CD4-positive, alpha-beta T cell treated with Interleukin-6 for 4 hours (primary cell): ENCODE results near the gene CCDC182.

Source experiments
- DNase-seq: peaks from one replicate; pipeline ENCODE4 v3.0.0-alpha.2; 2020; ENCODE audit warnings: mixed read lengths

CCDC182 gene

DNA sequence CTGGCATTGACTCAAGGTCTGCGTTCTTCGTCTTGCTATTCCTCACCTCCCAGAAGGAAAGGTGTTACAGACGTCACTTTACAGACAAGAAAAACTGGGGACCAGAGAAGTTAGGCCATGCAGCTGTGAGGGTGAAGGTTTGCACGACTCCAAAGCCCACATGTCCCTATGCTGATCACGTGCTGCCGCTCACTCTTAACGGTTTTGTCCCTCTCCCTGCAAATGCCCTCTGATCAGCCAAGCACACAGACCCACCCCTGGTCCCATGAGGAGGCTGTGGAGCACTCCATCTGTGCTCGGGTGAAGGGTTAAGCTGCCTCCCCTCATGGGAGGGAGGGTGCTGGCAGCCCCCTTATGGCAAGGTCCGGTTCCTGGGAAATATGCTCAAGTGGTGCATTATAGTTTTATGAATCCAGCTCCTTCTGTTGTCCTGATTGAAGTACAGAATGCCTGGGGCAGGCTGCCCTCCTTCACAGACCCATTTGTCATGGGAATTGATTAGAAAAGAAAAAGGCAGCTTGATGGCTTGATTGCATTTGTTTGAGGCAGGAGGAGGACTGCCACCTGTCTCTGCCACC lies 18.8 kb downstream of the CCDC182 start:
- DNase-seq, result no peak

DNA sequence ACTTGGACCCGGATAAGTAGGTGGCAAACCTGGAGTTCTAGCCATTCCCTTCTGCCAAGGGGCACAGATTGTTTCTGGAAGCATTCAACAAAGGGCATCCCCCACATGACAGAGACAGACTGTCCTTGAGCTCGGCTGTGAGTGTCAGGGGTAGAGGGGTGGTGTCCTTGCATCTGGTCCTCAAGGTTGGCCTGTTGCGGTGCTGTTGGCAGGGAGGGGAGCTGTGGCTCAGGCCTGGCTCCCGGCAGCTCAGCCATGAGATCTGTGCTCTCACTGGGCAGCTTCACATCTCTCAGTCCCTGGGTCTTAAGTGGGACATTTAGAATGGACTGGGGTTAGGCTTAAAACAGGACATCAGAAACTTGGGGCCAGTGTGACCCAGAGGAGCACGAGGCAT lies 20.4 kb downstream of the CCDC182 start:
- DNase-seq, result no peak

DNA sequence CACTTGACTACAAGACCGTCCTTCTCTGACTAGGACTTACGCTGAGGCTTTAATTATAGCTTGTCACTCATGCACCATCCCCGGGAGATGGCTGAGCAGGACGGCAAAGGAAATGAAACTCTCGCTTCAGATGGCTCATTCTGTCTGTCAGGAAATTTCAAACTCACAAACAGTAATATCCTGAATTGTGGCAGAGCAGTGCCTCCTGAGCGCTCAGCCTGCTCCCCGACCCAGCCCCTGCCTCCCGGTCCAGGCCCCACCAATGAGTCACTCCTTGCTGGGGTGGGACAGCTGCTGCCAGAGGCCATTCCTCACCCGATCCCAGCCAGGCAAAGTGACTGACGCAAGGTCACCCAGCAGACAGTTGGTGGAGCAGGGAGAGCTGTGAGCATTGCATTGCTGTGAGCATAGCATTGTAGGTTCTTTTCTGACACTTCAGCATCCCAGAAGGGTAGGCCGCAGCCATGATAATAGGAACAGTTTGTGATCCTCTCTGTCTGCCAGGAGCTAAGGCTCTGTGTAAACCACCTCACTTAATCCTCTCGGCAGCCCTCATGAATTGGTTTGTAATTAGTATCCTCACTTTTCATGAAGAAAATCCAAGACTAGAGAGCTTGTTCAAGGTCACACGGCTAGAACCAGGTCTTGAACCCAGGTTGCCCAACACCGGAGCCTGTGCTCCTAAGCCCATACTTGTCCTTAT lies 20.9 kb downstream of the CCDC182 start:
- no peak for DNase-seq

DNA sequence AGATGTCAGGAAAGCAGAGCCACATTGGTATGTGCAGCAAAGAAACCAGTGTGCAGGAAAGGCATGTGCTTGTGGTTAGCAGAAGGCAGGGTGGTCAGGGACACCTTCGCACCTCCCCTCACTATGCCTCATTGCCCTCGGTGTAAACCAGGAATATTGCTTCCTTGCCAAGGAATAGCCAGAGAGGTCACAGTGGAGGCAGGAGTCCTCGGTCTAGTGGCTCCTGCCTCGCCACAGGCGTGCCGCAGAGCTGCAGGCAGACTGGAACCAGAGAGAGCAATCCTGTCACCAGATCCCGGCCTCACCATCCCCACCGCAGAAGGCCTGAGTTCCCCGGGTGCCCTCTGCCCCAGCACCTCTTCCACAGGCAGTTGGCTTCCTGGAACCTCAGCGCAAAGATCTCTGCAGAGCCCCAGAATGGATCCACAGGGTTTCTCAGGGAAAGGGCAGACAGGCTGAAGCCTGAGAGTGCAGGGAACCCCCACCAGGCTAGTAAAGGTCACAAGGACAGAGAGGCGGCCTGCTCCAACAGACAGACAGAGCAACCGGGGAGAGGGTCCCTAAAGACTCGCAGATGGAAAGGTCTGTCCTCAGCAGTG lies 21.6 kb downstream of the CCDC182 start:
- no peak for DNase-seq

DNA sequence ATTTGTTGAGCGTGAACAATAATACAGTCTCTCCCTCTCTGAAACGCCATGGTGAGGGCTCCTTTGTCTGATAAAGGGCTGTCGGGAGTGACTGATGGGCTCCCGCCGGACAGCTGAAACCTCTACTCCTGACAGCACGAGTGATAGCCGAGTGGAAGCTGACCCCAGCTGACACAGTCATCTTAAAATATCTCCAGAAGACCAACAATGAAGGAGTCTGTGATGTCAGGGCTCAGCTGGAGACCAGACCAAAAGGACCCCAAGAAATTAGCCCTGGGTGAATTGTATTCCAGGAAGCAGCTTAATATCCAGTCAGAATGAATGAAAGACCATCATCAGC lies 22.4 kb downstream of the CCDC182 start:
- no peak for DNase-seq

DNA sequence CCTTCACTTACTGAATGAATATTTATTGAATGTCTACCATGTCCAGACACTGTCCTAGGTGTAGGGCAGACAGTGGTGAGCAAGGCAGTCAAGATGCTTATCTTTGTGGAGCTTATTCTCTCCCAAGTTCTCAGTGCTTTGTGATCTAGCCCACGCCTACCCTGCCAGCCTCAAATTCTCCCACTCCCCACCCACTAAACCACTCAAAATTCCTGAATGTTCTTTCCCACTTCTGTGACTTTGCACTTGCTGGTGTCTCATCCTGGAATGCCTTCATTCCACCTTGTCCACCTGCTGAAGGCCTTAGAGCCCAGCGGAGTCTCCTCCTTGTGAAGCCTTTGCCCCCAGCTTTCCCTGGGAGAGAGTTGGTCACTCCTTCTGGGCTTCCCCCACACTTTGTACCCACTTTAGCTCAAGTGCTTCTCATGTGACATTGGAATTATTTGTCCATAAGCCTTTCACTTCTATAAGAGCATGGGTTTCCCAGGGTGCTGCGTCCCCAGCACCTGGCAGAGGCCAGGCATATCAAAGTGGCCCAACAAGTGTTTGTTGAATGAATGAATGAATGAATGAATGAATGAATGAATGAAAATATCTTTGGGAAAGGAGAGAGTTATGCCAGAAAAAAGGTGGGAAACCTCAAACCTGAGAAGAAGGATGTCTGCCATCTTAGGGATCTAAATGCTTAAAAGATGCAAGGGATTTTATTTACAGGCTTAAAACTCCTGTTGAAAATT lies 23.0 kb downstream of the CCDC182 start:
- DNase-seq, result no peak

DNA sequence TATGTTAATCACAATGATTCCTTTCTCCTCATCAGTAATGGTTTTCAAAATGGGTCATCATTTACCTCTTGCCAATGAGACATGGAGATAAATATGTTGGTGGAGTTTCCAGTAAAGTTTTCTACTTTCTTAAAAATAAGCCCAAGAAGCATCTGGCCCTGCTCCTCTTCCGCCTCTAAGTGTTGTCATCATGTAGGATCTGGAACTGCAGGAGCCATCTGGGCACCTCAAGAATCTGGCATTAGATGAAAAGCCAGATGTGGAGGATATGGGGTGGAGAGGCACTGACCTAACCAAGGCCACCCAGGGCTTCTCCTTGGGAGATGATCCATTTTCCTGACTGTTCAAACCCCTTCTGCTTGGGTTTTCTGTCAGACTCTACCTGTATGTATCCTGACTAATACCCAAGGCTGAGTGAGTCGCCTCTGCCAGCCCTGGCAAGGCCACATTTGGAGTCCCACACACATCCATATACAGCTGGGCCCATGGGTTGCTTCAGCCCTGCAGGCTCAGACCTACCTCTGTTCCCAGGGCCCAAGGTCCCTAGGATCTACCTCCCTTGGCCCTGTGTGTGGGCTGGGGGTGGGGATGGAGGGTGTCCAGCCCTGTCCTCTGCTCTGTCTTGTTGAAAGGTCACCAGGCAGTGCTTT lies 24.6 kb downstream of the CCDC182 start:
- no peak for DNase-seq

DNA sequence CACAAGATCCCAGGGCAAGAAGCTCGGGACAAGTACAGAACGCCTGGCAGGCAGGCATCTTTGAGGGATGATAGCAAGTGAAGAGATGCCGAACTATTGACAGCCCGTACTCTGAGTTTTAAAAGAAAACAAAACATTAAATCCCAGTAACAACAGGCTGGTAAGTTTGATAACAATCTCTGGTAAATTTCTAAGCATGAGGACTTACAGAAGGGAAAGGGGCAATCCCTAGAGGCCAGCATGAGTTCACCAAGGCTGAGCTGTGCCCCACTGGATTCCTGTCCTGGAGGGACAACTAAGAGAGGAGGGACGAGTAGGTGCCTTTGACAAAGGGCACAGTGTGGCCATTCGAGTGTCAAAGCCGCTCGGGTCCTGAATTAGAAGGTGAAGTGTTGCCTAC lies 26.2 kb downstream of the CCDC182 start:
- DNase-seq, result no peak

DNA sequence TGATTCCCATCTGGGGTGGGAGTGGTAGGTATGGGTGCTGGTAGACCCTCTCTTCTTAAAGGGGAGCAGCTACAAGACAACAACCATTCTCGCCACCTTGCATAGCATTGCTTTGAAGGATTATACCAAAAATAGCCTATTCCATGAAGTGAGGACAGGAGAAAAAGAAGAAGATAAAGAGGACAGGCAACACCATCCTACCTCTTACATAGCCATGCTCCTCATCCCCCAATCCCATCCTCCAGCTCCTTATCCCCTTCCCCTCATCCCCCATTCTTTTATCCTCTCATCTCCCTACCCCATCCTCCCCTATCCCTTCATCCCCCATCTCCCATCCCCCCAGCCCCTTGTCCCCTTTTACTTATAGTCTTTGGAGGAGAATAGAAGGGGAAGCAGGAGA lies 29.1 kb downstream of the CCDC182 start:
- DNase-seq, result no peak

DNA sequence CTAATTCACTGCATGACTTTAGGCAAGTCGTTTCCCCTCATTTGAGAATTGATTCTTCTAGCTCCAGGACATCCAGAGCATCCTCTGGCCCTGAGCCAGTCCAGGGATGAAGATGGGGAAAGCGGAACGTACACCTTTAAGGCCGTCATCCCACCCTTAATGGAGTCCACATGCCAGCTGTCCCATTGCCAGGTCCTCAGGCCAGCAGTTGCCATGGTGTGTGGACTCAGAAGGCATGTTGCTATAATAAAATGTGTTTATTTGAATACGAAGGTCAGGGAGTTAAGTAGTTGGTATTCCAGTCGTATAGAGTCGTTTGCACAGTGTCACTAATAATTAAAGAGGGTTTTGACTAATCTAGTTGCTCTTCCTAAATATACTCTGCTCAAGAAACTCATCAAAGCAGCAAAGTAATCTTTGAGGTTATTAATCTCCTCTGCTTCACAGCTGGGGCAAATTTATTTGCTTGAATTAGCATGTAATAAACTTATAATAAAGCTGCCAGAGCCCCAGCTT lies 30.4 kb downstream of the CCDC182 start:
- DNase-seq, result no peak

DNA sequence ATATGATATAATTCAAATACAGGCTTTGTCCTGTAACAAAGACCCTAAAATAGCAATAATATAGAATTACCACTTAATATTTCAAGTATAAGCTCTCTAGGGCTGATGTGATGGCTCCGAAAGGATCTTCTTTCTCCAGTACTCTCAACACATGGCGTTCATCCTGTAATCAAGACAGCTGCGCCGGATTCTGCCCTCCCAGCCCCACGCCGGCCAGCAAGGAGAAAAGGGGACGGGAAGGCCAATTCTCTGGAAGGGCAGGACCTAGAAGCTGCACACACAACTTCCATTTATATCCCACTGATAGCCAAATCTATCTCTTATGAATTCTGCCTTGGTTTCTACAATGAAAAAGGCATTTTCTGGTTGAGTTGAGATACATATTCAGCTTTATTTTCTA lies 32.0 kb downstream of the CCDC182 start:
- DNase-seq, result no peak

DNA sequence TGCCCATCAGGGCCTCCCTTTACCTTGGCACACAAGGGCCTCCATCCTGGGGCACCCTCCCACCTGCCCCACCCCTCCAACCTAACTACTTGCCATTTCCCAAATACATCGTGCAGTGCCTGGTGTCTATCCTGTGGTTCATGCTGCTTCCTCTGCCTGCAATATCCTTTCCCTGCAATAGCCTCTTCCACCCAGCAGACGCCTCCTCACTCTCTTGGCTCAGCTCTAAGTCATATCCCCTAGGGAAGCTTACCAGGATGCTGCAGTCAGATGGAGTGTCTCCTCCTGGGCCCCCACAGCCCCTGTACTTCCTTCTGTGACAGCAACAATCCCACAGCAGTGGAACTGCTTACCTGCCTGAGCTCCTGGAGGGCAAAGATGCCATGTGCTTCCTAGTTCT lies 36.7 kb downstream of the CCDC182 start:
- no peak for DNase-seq

DNA sequence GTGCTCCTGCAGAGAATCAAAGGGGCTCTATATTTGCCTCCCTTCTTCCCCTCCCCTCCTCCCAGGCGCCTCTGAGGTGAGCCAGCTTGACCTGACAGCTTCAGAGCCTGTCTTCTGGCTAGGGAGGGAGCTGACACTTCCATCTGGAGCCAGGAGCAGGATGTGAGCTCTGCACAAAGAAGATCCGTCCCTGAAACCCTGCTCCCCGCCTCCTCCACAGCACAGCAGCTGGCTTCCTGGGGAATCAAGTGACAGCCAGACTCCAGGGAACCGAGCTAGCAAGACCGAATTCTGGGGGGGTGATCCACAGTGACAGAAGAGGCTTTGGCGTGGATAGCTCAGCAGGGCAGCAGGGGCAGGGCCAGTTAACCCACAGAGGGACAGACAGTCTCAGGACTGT lies 37.2 kb downstream of the CCDC182 start:
- DNase-seq, result no peak

DNA sequence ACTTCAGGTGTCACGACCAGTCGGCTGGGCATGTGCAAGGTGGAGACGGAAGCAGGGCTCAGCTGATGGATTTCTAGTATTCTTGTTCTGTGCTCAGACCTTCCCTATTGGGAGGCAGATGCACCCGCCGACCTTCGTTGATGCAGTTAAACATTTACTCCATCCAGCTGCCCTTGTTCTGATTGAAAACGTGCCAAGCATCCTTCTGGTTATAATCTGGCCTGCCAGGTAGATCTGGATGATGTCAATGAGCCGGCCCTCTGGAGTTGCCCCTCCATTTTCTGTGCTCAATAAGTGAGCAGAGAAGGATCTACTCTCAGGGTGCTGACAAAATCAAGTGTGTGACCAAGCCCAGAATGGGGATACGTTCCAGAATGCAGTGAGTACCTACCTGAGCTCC lies 38.3 kb downstream of the CCDC182 start:
- no peak for DNase-seq

DNA sequence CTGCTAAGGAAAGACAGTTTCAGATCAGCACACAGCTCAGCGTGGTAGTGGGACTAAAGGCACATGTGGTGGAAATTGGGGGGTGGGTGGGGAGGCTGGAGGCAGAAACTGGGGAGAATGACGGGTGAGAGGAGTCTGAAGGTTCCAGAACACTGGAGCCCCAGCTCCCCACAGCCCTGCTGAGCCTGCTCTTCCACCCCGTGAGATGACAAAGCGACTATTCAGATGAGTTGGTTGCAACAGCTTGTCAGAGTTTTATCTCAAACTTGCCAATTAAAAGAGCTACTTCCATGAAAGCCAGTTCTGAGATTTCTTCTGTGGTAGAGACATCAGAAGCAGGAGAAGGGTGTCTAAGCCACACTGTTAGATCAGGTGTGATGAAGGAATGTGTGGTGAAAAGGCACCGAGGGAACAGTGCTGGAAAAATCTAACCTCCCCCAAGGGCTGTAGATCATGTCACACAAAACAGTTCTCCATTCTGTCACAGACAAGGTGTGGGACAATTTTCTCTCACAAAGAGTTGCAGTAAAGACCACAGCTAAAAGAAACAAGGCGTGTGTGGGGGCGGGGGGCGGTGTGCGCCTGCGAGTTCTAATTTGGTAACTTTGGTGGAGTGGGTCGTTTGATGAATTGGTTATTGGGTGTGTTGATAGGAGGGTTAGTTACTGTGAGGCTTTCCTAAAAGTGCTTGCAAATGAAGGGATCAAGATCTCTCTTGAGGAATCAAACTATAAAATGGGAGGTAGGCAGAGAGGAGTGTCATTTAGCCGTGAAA lies 39.0 kb downstream of the CCDC182 start:
- no peak for DNase-seq

DNA sequence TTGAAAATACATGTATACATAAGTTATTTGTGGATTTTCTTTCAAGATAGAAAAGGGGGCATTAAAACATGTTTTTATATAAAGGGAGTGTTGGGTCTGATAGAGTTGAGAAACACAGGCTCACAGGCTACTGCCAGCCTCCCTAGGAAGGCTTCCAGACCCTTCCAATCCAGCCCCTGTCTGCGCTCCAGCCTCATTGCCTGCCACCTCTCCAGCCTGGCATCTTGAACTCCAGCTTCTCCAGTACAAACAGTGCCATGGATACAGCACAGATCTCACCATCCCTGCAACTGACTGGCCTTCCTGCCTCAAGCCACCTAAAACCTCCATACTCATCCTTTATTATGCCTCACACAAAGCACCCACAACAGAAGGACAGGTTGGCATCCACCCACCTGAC lies 40.7 kb downstream of the CCDC182 start:
- DNase-seq, result no peak

DNA sequence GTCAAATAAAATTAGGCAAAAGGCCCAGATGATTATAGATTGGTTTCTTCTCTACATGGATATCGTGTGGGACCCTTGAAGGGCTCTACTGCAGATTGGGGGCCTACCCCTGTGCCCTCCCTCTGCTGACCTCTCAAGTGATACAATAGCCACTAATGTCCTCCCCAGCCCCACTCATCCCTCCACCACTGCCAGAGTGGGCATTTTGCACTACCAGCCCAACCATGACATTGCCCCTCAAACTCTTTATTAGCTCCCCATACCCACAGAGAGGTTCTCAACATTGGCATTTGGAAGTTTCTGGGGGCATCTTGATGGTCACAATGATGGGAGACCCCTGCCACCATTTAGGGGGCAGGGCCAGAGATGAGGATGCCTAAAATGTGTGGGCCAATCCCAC lies 41.8 kb downstream of the CCDC182 start:
- no peak for DNase-seq

DNA sequence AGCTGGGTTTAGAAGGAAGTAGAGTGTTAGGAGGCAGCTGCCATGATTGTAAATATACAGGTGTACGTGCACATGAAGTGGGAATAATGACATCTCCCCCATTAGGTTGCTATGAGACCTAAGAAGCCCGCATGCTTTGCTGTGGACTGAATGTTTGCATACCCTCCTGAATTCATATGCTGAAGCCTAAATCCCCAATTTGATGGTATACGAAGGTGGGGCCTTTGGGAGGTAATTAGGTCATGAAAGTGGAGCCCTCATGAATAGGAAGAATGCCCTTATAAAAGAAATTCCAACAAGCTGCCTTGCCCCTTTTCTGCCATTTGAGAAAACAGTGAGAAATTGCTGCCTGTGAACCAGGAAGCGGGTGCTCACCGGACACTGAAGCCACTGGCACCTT lies 44.0 kb downstream of the CCDC182 start:
- DNase-seq, result no peak

DNA sequence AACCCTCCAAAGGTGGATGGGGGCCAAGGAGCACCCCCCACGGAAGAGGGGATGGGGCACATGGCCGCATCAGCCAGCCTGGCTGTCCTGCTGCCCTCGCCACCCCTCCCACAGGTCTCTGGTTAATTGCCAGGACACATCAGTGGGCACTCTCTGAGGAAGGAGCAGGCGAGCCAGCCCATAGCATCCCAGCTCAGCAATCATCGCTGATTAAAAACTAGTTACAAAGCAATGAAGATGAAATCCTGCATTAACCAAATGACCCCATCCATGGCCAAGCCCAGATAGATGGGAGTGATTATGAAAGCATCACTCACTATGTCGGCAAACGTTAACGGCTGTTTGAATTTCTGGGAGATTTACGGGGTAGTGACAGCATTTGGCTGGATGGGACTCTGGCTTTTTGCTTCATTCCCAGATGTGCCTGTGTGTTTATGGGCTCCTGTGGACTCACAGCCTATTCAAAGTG lies 45.3 kb downstream of the CCDC182 start:
- DNase-seq, result no peak

DNA sequence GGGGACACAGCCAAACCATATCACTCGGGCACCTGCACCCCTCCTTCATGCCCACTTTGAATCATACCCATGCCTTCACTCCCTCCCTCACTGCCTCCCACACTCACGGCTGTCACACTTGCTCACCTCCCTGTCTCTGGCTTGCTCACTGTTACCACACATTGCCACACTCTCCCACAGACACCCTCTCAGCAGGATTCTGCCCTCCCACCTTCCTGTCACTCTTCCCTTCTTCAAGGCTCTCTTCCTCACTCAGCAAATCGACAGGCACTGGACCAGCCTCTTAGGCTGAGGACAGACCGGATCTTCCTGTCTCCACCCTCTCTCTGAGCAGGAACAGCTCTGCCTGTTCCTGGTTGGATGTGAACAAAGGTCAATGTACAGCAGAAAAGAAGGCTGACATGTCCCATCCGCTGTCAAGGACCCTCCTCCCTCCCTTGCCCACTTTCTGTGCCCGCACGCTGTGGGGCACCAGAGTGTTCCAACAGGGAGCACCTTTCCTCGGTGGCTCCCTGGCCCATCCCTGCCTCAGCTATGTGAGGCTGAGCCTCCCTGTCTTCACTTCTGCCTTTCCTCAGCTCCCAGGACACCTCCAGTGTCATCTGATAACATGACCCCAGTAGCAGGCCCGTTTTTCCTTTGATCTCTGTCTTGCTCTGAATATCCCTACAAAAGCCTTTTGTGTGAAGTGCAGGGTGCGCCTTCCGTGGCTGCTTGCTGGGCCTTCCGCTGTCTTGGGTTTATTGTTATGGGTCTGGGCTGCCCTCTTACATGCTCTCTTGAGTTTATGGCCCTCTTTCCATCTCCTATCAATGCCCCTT lies 47.0 kb downstream of the CCDC182 start:
- no peak for DNase-seq

DNA sequence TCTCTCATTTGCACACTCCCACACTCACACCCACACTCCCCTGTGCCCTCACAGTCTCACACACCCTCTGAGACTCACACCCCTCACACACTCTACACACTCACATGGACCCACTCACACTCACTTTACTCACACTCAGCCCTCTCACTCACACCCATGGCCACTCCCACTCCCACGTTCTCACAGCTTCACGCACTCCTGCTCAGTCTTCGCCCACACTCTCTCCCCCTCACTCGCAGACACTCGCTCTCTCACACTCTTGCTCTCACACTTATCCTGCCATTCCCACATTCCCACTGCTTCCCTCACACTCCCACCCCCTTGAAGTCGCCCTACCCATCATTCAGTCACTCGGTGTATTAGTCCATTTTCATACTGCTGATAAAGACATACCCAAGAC lies 47.9 kb downstream of the CCDC182 start:
- no peak for DNase-seq

DNA sequence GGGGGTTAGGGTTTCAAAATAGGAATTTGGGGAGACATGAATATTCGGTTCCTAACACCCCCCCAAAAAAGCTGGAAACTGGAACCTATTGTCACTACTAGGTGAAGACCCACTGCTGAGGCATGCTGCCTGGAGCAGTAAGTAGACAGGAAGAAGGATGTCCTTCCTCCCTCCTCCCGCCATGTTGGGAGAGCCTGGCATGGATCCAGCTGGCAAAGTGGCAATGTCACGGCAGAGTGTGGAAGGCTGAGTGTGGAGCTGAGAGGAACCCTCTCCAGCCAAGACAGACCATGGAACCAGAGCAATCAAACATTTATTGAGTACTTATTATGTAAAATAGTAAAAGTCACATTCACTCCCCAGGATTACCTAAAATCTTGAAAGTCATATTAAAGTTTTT lies 49.0 kb downstream of the CCDC182 start:
- DNase-seq, result no peak
